Aorta (tissue), 5 donors: ENCODE results near the gene CEP295NL. TPM values are rescaled to one million over a fixed set of nuclear protein-coding genes. Genes with fewer than 3 reads are reported as not detected.

Experiments used
- ATAC-seq: fragments of 200-7000 bp; cut with Tn5 transposase; one replicate; pipeline ENCODE4 v1.9.1; 2022; ENCODE audit warnings: moderate library complexity; ENCODE audit not compliant: low FRiP score
- DNase-seq, 2 donors: peaks; one replicate each; pipeline ENCODE4 v3.0.0-alpha.2; 2020
- H3K27ac ChIP-seq, 2 donors: one replicate each; pipeline ENCODE4 v1.5.1; 2013; ENCODE audit warnings: low read length in 2 of 2, mild to moderate bottlenecking in 2 of 2, moderate library complexity in 2 of 2, control low read depth in 1 of 2, inconsistent platforms in 1 of 2, low read depth in 1 of 2
- H3K27me3 ChIP-seq, 2 donors: one replicate each; pipeline ENCODE4 v1.6.1; 2013; ENCODE audit warnings: control low read depth in 1 of 2, low read length in 1 of 2, mild to moderate bottlenecking in 1 of 2, moderate library complexity in 1 of 2; ENCODE audit not compliant: insufficient read depth in 2 of 2, control insufficient read depth in 1 of 2
- H3K36me3 ChIP-seq, 2 donors: one replicate each; pipeline ENCODE4 v1.6.1; 2013; ENCODE audit warnings: control low read depth in 1 of 2, low read length in 1 of 2, mild to moderate bottlenecking in 1 of 2; ENCODE audit not compliant: insufficient read depth in 2 of 2, control insufficient read depth in 1 of 2
- H3K4me1 ChIP-seq, 2 donors: one replicate each; pipeline ENCODE4 v1.6.1; 2013; ENCODE audit warnings: low read length in 2 of 2, control low read depth in 1 of 2, mild to moderate bottlenecking in 1 of 2, moderate library complexity in 1 of 2; ENCODE audit not compliant: insufficient read depth in 2 of 2, control insufficient read depth in 1 of 2
- H3K4me3 ChIP-seq, 2 donors: one replicate each; pipeline ENCODE4 v1.5.1; 2013; ENCODE audit warnings: low read length in 2 of 2, control low read depth in 1 of 2, mild to moderate bottlenecking in 1 of 2
- H3K9me3 ChIP-seq: one replicate; pipeline ENCODE4 v1.6.1; 2013; ENCODE audit warnings: mild to moderate bottlenecking, low read length; ENCODE audit not compliant: control insufficient read depth
- WGBS, 2 donors: extraction: QIAGEN DNeasy Blood & Tissue Kit; methylation state at CpG; one replicate each; pipeline ENCODE4 v1.1.7; 2013; 5-methylcytosine and 5-hydroxymethylcytosine counted together
- intact Hi-C, 2 donors: fragments of 100-400 bp; cut with DNase I; formaldehyde crosslinking; loops; one replicate each; pipeline versions ENCODE4 v1.14.2 to v1.15.0; 2022
- polyA plus RNA-seq, 2 donors: library from polyadenylated mRNA; stranded (reverse); fragments of 200-250 nt; gene quantifications; one replicate each; pipeline ENCODE4 v1.2.3, GENCODE V29; 2013
- total RNA-seq, 2 donors: library from RNA; stranded (reverse); fragmentation: NEBNext Ultra II Directional; extraction: Animal tissue kit (Norgen Biotek cat#: 25700); gene quantifications; one replicate each; pipeline ENCODE4 v1.2.1, GENCODE V29; 2021
- donor health status: healthy with polysubstance abuse.
- donor health status: Bipolar disorder and iron deficiency.
- donor health status: DM: no; HTN: no; CAD: no.
- donor health status: DM: no; HTN: no; CAD: no.
- donor health status: DM: yes; HTN: yes; CAD: no.

Gene CEP295NL
- total and polyA plus RNA-seq, 4 donors, result 0.25 to 13.9 (median 5.4) TPM

GRCh38 chr17:78886954-78887353, 16.0 kb downstream of the CEP295NL start:
- Histone ChIP-seq H3K27ac (no peak overlapping the region), H3K9me3 (no peaks in the 10 kb centered on the region), H3K4me1 (no peaks in the 10 kb centered on the region), H3K27me3 (no peaks in the 10 kb centered on the region), H3K4me3 (no peak overlapping the region), H3K36me3 (peaks cover 0 to 1% of the 10 kb centered on the region in 2 donors)
- DNase-seq (no peak), ATAC-seq (no peak)
- intact Hi-C loops, result no loop called here
- WGBS, 2 donors, result 92 to 94% methylated on average over 12 of the region's 12 CpGs

- no peak for DNase-seq
- H3K9me3 ChIP-seq, result no peaks in the 10 kb centered on the region
- WGBS, 2 donors, result 82 to 83% methylated on average over 8 of the region's 8 CpGs
- ATAC-seq, result no peak
- no peaks in the 10 kb centered on the region for H3K36me3 ChIP-seq
- H3K4me1 ChIP-seq, result no peaks in the 10 kb centered on the region
- no peak overlapping the region for H3K4me3 ChIP-seq
- intact Hi-C loops, result no loop called here
- peak overlapping the region in 1 of 2 donors; percentile 8 for H3K27ac ChIP-seq
- no peaks in the 10 kb centered on the region for H3K27me3 ChIP-seq
Measured at GRCh38 chr17:78885956-78886355, 17.0 kb downstream of the CEP295NL start.

DNA sequence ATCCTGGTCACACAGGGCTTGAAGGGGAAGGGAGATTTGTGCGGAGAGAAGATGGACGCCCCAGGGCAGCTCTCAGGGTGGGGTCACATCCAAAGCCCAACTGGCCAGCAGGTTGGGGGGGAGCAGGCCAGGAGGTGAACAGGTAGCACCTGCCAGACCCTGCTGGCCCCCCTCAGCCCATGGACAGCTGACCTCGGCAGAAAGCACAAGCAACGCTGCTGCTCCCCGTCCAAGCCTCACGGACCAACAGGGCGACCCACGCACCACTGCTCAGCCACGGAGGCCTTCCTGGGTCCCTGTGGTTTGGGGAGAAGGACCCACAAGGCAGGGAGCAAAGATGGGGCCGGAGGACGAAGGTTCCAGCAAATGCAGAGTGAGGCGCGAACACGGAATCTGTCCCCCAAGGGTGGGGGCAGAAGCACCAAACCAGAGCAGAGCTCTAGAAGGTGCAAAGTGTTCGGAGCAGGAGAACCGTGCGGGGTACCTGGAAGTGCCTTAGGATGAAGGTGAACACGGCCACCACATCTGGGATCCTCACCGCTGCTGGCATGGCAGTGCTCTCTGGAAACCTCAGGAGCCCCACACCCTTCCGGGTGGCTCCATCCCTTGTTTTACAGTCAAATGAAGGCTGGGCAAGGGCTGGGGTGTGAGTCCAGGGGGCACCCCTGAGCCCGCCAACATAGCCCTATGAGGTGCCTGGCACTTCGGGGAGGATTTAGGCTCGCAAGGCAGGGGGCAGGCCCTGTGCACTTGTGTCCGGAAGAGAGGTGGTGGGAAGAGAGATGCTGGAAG, 17.9 kb downstream of the CEP295NL start:
- no peak for DNase-seq
- intact Hi-C loops, result loop anchor here (5.0 kb wide), 2 partner anchors 37 to 87 kb away; no protein-coding TSS in a partner anchor

DNA sequence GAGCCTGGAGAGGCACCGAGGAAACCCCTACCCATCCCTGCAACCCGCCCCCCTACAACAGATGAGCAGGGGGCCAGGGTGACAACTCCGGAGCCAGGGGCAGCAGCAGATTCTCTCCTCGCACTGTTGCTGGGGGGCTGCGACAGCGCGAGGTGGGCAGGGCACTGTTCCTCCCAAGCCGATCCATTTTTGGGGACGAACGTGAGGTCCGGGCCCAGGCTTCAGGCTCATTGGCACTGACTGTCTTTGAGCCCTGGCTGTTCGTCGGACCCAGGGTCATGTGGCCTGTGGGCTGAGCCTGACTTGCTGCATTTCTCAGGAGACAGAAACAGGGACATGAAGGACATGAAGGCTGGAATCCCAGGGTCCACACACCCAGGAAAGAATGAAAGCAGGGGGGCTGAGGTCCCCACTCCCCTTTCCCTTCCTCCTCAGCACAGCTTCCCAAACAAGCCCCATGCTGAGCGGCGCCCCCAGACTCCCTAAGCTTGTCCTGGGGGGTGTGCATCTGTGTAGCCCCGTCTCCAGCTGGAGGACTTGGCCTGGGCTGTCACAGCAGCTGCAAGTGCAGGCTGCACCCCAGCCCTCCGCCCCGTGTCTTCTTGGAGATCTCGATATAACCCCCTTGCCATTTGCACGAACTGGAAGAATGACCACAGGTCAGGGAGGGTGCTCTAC, 18.7 kb downstream of the CEP295NL start:
- intact Hi-C loops, result loop anchor here (5.0 kb wide), 2 partner anchors 38 to 88 kb away; no protein-coding TSS in a partner anchor
- ATAC-seq, result peak; percentile 13
- H3K9me3 ChIP-seq, result no peaks in the 10 kb centered on the region
- no peak for DNase-seq
- 21 to 24% methylated on average over 19 to 20 of the region's 20 CpGs for WGBS, 2 donors
- H3K27ac ChIP-seq, result peak overlapping the region in 1 of 2 donors; percentile 89
- H3K4me3 ChIP-seq, result no peak overlapping the region
- no peaks in the 10 kb centered on the region for H3K36me3 ChIP-seq
- H3K27me3 ChIP-seq, result no peaks in the 10 kb centered on the region
- no peaks in the 10 kb centered on the region for H3K4me1 ChIP-seq

More for the DNA sequence above, 17.9 kb downstream of the CEP295NL start:
- peak overlapping the region in 1 of 2 donors; percentile 2 for H3K27ac ChIP-seq
- WGBS, 2 donors, result 88 to 91% methylated on average over 24 of the region's 24 CpGs
- no peaks in the 10 kb centered on the region for H3K27me3 ChIP-seq
- ATAC-seq, result no peak
- H3K36me3 ChIP-seq, result no peaks in the 10 kb centered on the region
- H3K4me1 ChIP-seq, result no peaks in the 10 kb centered on the region
- H3K9me3 ChIP-seq, result no peaks in the 10 kb centered on the region
- H3K4me3 ChIP-seq, result no peak overlapping the region

- ATAC-seq, result peak; percentile 83
- DNase-seq, result peak; percentile 90 to 91
- H3K4me1 ChIP-seq, result no peaks in the 10 kb centered on the region
- peak overlapping the region in 1 of 2 donors; percentile 89 for H3K27ac ChIP-seq
- WGBS, 2 donors, result 2 to 3% methylated on average over 24 of the region's 24 CpGs
- no peaks in the 10 kb centered on the region for H3K9me3 ChIP-seq
- intact Hi-C loops, result loop anchor here (5.0 kb wide), 2 partner anchors 39 to 89 kb away; no protein-coding TSS in a partner anchor
- H3K36me3 ChIP-seq, result no peaks in the 10 kb centered on the region
- no peak overlapping the region for H3K4me3 ChIP-seq
- H3K27me3 ChIP-seq, result no peaks in the 10 kb centered on the region
Measured at GRCh38 chr17:78883533-78884131, 19.4 kb downstream of the CEP295NL start.

GRCh38 chr17:78883089-78883532, 19.9 kb downstream of the CEP295NL start:
- Histone ChIP-seq H3K4me3 (no peak overlapping the region), H3K27me3 (no peaks in the 10 kb centered on the region), H3K4me1 (no peaks in the 10 kb centered on the region), H3K9me3 (no peaks in the 10 kb centered on the region), H3K36me3 (no peaks in the 10 kb centered on the region), H3K27ac (peak overlapping the region; percentile 3 to 89)
- intact Hi-C loops, result loop anchor here (5.0 kb wide), 2 partner anchors 39 to 89 kb away; no protein-coding TSS in a partner anchor
- 4 to 9% methylated on average over 10 of the region's 10 CpGs for WGBS, 2 donors
- DNase-seq, result peak; percentile 91 to 93
- peak; percentile 82 for ATAC-seq

GRCh38 chr17:78882540-78883088, 20.4 kb downstream of the CEP295NL start:
- intact Hi-C loops, result loop anchor here (5.0 kb wide), 2 partner anchors 40 to 90 kb away; no protein-coding TSS in a partner anchor
- Histone ChIP-seq H3K27ac (peak overlapping the region; percentile 3 to 89), H3K4me1 (no peaks in the 10 kb centered on the region), H3K27me3 (no peaks in the 10 kb centered on the region), H3K9me3 (no peaks in the 10 kb centered on the region), H3K4me3 (no peak overlapping the region), H3K36me3 (no peaks in the 10 kb centered on the region)
- WGBS, 2 donors, result 37 to 42% methylated on average over 14 of the region's 14 CpGs
- peak; percentile 3 for ATAC-seq
- peak in 1 of 2 donors; percentile 72 for DNase-seq

DNA sequence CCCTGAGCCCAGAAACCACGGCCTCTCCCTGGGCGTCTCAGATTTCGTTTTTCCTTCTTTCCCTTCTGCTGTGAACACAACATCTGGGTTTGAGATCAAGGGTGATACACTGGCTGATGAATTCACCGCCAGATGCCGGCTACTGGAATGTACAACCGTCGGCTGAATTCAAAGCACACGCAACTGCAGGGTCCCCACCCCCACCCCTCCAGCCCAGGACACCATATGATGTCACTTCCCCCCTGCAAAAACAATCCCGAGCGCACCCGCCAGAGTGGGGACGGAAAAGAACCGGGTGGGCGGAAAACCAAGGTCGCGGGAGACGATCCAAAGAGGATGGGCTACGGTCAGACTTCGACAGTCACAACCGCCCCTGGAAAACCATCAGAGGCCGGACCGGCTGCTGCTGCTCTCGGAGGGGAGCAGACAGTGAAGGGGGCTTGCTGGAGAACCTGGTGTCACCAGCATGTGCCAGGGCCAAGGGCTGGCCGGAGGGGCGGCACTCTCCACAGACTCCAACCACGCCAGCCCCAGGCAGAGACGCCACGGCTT, 23.3 kb downstream of the CEP295NL start:
- no peaks in the 10 kb centered on the region for H3K27me3 ChIP-seq
- no peak overlapping the region for H3K4me3 ChIP-seq
- peak; percentile 81 to 89 for DNase-seq
- intact Hi-C loops, result loop anchor here (5.0 kb wide), 2 partner anchors 43 to 93 kb away; no protein-coding TSS in a partner anchor
- no peaks in the 10 kb centered on the region for H3K9me3 ChIP-seq
- no peaks in the 10 kb centered on the region for H3K4me1 ChIP-seq
- WGBS, 2 donors, result 21 to 25% methylated on average over 28 of the region's 28 CpGs
- H3K36me3 ChIP-seq, result no peaks in the 10 kb centered on the region
- peak; percentile 4 for ATAC-seq
- no peak overlapping the region for H3K27ac ChIP-seq
